HG03575 (cell line): ENCODE data around the gene MSH5.

ENCODE experiments used
- ATAC-seq: cut with Tn5 transposase; IDR thresholded peaks from one replicate; pipeline ENCODE4 v1.9.1; 2021; ENCODE audit not compliant: unreplicated experiment, insufficient number of reproducible peaks, low FRiP score; ENCODE audit errors: extremely low read depth

The MSH5 gene

DNA sequence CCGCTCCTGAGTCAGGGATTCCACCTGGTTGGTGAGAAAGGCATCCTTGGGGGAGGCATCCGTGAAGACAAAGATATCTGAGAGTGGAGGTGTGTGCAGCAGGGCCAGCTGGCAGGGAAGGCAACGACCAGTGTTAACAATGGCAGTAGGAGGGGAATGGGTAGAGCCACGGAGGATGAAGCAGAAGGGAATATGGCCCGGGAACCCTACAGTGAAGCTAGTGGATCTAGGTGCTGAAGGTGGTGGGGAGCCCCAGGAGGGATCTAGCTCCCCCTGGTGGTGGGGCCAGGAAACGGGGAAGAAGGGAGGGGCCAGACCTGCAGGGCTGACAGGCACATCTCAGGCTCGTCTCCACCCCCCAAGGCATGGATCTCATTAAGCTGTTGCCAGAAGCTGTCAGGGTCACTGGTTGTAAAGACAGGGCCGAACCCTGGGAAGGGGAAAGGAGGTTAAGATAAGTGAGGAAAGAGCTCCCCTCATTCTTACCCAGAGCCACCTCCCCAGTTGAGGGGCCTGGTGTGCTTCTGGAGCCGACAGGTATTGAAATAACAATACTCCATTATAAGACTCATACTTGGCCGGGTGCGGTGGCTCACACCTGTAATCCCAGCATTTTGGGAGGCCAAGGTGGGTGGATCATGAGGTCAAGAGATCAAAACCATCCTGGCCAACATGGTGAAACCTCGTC, 30.0 kb downstream of the MSH5 start:
- ATAC-seq, result no peak

DNA sequence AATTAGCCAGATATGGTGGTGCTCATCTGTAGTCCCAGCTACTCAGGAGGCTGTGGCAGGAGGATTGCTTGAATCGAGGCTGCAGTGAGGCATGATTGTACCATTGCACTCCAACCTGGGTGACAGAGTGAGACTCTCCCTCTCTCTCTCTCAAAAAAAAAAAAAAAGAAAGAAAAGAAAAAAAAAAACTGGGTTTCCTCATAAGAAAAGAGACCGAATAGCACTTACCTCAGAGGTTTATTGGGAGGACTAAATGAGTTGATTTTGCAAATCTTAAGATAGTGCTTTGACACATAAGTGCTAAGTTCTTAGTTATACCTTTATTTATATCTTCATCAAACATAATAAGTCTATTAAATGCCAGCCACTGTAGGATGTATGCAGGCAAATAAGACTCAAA, 31.1 kb downstream of the MSH5 start:
- ATAC-seq, result no peak

DNA sequence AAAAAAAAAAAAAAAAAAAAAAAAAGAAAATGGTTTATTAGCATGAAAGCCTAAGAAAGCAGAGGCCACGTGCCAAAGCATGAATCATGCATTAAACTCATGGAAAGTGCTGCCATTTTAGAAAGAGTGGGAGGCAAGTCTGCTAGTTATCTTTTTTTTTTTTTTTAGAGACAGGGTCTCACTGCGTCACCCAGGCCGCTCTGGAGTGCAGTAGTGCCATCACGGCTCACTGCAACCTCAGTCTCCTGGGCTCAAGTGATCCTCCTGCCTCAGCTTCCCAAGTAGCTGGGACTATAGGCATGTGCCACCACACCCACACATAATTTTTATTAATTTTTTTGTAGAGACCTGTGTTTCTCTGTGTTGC, 32.2 kb downstream of the MSH5 start:
- no peak for ATAC-seq

DNA sequence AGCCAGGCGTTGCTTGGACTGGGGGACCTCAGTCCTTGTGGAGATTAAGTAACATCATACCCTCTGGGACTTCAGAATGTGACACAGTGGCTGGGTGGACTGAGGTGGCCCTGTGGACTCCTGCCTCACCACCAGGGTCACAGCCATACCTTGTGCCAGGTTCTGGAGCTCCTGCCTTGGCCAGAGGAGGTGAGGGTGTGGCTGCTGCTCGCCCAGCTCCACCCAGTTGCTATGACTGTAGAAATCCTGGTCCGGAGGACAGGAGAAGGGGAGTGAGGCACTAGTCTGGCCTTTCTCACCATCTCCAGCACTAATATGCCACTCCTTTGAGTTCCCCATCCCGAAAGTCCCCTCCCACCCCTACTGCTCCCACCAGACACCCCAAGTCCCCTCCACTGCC, 35.4 kb downstream of the MSH5 start:
- ATAC-seq, result no peak

DNA sequence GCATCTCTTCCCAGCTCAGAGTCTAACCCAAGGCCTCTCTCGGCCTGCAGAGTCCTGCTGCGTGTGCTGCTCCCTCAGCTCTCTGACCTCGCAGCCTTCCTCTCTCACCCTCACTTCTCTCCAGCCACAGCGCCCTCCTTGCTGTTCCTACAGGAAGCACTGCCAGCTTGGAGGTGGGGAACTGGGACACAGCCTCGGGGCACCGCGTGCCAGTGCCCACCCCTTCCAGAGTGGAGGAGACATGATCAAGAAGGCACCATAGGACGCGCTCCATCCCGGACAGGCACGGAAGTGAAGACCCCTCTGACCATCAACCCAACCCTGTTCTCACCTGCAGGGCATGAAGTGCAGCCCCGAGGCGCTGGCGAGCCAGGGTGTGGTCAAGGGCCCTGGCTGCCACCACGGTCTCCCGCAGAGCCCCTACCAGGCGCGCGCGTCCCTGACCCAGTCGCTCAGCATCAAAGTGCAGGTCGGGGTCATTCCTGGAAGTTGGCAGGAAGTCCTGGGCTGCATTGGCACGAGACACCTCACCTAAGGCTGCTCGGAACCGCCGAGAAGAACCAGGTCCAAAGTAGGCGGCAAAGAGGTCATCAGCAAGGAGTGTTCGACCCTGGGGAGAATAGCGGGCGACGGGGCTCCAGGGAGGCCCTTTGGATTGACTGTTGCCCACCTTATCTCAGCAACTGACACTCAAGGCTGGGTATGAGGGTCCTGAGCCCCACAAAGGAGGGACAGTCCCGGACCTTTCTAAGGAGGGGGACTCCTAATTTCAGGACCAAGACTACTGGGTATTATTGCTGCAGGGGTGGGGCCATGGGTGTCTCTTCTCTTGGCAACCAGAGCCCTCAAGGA, 36.1 kb downstream of the MSH5 start:
- no peak for ATAC-seq

DNA sequence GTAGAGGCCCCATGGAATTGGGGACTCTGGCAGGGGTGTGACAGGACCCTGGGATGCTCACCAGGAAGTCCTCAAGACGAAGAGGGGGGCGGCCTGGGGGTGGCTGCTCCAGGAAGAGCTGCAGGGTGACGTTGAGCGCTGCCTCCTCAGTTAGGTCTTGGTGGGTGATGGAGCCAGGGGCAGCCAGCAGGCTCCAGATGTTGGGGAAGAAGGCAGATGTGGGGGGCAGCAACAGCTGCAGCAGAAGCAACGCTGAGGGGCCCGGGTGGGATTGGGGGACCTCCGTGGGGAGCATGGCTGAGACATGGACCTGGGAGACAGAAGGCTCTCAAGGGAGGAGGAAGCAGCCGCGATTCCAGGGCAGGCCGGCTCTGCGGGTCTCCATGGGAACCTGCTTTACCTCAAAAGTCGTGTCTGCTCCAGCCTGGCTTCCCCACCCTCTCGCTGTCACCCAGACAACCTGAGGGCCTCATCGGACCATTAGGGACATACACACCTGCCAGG, 36.7 kb downstream of the MSH5 start:
- ATAC-seq, result no peak

DNA sequence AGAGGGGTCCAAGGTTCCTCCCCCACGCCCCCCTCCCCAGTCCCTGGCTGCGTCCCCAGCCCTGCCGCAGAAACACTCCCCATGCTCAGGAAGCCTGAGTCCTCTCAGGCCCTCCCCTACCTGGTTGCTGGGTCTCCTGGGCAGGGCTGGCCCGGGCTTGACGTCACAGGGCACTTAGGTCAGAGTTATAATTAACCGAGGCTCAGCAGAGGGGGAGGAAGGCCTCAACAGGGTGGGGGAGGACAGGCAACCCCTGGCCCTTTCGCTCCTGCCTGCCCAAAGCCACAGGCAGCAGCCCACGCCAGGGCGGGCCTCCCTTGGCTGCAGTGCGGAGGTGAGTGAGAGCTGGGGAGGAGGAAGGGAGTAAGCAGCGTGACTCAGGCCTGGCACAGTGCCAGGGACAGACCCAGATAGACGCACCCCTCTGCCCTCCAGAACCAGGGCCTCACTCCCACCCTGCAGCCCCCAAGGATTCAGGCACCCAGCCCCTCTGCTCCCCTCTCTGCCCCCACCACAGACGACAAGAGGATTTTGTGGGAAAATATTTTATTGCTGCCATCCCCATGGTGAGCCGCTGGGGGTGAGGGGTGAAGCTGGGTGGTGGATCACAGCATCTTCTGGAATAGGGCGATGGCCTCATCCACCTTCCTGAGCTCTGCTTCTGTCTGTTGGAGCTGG, 37.3 kb downstream of the MSH5 start, which contains the start of gene VWA7:
Gene VWA7, minus strand, starts transcription at position 340 of the 678 bp plus-strand sequence. CDS start 549 bp downstream, outside the sequence.
- ATAC-seq, result no peak

DNA sequence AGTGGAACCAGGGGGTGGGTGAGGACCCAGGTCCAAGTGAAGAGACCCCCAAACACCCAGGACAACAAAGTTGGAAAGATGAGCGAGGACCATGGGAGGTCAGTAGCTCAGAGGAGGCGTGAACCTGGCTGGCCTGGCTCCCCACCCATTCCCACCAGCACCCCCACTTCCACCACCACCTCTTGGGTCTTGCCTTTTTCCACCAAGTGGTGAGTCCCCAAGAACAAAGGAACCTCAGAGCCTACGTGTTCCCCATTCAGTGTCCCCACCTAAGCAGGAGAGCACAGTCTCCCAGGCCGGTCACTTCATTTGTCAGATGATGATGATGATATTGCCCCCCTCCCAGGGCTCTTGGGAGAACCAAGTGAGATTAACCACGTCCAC, 37.9 kb downstream of the MSH5 start:
- no peak for ATAC-seq

DNA sequence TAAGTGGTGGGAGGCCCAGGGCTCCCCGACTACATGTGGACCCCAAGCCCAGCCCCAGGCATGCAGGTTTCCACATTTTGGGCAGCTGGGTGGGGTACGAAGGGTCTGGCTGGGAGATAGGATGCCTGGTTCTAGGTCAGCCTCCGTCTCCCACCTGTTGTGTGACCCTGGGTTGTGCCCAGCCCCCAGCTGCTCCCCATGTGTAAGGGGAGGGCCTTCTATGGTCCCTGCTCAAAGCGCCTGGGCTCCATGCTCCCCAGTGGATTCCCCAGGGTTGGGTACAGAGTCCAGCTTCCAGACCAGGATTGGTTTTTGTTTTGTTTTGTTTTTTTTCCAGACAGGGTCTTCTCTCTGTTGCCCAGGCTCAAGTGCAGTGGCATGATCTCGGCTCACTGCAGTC, 38.4 kb downstream of the MSH5 start:
- no peak for ATAC-seq

DNA sequence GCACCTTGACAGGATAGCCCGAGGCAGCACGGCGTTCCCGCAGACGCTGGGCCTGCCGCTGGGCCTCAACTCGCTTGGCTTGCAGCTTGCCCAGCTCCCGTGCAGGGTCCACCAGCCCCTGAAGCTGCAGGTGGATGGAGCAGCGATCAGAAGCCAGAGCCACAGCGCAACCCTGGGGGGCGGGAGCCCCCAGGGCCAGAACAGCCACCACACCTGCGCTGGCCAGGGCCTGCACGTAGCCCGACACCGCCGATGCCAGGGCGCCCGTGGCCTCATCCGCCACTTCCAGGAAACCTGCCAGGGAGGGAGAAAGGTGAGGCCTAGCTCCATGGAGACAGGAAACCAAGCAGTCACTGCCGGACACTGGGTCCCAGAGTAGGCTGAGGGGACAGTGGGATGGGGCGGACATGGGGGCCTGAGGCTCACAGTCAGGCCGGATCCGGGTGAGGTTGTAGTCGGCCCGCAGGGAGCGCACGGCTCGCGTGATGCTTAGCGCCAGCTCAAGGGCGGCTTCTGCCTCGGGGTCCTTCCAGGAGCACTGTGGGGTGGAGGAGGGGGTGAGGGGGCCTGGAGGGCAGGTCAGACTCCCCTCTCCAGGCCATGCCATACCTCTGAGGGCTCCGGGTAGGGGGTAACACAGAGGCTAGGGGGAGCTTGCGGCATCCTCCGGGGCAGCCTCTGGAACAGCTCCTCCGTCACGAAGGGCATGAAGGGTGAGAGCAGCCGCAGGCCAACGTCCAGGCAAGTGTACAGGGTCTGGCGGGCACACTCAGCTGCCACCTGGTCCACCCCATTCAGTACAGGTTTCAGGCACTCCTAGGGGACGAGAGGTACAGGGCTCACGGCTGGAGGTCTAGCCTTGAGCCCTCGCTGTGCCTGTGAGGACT, 39.4 kb downstream of the MSH5 start:
- ATAC-seq, result no peak

DNA sequence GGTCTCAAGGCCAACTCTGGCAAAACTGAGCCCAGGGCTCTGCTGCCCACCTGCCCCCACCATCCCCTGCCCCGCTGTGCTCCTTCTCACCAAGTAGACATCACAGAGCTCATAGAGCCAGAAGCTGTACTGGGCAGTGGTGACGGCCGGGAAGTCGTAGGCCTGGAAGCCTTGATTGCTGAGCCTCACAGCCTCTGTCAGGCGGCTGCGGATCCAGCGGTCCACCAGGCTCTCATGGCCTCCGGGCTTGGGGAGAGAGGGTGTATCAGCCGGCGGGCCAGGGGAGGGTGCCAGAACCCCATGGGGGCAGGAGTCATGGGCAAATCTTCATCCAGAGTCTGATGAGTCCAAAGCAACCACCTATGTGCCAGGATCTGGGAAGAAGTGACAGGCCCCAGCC, 40.1 kb downstream of the MSH5 start:
- no peak for ATAC-seq

DNA sequence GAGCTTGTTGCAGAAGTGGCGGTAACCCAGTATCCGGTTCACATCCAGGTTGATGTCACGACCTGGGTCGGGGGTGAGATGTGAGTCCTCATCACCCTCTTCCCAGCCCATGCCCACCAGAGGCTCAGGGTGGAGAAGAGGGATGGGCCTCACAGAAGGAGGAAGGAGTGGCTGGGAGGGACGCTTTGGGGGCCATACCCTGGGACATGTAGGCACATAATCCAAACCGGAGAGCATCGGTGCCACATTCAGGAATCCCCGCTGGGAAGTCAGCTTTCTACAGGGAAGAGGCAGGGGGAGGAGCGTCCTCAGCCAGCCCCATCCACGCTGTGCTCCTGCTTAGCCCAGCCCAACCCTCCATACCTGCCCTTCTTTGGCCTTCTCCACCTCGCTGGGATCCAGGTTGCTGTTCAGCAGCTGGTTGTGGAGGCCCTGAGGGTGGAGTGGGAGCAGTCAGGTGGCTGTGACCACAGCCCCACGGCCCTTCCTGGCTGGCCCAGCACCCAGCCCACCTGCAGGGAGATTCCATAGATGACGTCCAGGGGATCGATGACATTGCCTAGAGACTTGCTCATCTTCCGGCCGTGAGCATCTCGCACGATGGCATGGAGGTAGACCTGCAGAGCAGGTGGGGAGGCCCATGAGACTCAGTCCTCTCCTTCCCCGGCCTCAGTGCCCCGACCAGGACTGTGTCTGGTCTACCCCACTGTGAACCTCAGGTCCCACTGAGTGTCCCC, 40.9 kb downstream of the MSH5 start:
- no peak for ATAC-seq

DNA sequence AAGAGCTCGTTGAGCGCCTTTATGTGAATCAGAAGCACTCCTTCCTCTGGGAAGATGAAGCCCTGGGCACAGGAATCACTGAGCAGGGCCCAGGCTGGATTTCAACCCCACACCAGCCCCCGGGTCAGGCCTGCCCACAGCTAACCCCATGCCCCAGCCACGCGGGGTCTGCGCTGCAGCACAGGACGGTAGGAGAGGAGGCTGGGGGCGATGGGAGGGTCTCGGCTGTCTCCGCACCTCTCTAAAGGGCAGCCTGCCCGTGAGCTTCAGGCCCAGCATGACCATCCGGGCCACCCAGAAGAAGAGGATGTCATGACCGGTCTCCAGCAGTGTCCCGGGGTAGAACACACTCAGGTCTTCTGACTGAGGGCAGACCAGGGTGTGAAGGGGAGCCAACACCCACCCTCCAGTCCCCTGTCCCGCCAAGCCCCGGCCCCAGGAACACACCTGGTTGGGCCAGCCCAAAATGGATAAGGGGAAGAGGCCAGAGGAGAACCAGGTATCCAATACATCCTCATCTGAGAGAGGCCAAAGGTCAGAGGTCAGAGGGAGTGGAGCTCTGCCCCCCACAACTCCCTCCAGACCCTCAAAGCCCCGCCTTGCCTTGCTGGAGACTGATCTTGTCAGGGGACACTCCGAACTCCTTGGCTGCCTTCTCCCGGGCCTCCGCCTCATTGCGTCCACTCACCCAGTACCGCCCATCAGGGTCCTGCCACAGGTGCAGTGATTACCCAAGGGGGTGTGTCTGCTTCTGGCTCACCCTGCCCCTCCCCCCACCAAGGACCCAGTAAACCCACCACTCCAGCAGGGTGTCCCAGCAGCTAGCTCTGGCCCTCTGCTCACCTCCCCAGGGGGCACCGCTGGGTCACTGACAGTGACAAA, 41.7 kb downstream of the MSH5 start:
- no peak for ATAC-seq

DNA sequence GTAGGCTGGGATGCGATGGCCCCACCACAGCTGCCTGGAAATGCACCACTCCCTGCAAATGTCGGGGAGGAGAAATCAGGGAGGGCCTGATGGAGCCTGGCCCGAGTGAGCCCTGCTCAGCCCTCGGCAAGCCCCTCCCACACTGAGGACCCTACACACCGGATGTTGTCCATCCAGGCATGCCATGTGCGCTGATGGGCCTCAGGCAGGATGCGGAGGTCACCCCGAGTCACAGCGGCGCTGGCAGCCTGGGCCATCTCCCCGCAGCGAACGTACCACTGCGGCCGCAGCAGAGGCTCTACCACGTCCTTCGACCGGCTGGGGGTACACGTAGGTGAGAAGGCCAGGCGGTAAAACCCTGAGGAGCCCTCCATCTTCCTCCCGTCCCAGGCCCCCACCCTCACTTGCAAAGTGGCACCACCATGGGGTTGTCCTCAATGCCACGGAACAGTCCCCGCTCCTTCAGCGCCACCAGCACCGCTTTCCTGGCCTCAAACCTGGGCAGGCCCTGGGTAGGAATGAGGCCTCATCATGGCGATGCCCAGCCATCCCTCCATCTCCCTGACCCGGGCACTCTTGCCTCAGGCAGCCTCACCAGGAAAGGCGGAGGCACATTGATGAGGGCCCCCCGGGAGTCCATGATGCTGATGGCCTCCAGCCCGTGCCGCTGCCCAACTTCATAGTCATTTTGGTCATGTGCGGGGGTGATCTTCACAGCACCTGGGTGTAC, 42.5 kb downstream of the MSH5 start:
- ATAC-seq, result no peak

DNA sequence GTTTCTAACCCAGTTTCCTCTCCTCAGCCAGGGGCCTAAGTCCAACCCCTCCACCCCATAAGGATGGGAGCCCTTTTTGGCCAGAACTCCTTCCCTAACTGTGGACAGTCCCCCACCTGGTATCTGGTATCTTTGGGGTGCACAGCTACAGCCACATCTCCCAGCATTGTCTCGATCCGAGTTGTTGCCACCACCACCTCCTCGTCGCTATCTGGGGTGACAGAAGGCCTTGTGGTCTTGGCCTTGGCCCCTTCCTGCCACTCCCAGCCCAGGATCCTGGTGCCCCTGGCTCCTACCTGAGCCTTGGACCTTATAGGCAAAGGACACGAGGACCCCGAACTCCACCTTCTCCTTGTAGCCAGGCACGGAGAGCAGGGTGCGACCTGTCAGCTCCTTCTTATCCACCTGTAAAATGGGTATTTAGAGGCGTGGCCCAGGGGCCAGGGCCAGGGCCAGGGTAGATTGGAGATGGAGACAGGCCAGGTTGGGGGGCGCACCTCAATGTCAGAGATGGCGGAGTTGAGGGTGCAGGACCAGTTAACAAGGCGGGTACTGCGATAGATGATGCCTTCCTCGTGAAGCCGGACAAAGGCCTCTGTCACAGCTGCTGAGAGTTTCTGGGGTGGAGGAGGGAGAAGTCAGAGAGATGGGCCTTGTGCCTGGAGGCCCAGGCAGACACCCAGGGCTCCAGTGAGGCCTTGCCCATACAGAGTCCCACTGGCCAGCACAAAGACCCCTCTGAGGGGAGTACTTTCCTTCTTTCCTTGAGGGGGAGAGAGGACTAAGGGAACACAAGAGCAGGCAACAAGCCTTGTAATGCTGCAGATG, 44.5 kb downstream of the MSH5 start:
- ATAC-seq, result no peak

DNA sequence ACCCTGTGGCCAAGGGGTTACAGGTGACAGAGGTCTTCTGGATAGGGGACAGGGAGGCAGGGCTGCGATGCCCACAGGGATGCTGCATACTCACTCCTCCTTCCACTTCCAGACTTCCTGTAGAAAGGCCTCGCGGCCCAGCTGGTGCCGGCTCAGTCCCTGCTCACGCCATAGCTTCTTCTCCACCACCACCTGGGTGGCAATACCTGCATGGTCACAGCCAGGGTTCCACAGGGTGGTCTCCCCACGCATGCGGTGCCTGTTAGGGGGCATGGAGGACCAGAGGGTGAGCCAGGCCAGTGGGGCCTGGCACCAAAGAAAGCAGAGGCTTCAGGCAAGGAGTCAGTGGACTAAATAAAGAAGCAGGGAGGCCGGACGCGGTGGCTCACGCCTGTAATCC, 45.7 kb downstream of the MSH5 start:
- no peak for ATAC-seq
